ENCODE data around the gene GNAI1.

The GNAI1 gene

DNA sequence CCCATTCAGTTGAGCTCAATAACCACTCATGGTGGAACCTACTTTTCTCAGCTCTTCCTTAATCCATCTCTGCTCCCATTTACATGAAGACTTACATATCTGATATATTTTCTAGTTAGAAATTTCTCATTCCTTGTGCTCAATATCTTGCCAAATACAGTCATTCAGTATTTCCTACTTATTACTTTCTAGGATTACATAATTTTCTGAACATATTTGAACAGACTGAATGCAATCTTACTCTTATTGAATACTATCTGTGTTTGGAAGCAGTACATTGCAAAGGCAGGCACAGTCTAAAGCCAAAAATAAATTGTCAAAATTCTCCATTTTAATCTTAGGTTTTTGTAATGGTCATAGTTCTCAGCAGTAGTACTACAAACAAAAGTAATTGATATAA is 126.0 kb downstream of the GNAI1 start:
- H3K36me3 ChIP-seq: no peaks in the 10 kb centered on the region
- H3K9me3 ChIP-seq: no peaks in the 10 kb centered on the region
- DNase-seq: no peak
- no peaks in the 10 kb centered on the region for H3K27me3 ChIP-seq
- no peak overlapping the region for H3K27ac ChIP-seq
- no peak overlapping the region for H3K4me3 ChIP-seq
- TF ChIP-seq CTCF (IDR thresholded peaks at IDR 0.05): no peak
- peaks cover 0 to 21% (median 3%) of the 10 kb centered on the region in 4 donors for H3K4me1 ChIP-seq
- intact Hi-C loops (cut with DNase I; ENCODE audit: low total_unique reads): no loop called here

DNA sequence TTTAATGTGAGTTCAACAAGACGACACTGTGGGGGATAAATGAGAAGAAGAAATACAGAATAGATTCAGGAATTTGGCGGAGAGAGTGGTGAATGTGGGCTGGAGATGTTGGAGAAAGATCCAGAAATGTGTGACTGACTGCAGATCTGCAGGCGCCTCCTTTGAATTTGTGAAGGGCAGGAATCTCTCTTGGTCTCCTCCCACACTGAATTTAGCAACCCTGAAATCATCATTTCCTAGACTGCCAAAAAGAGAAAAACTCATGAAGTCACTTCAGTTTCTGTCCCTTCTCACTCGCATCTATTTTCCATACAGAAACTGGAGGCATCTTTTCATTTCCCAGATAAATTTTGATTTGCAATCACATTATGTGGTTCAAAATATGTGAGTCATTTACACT is 128.7 kb downstream of the GNAI1 start:
- Histone ChIP-seq H3K9me3 (no peaks in the 10 kb centered on the region), H3K27me3 (no peaks in the 10 kb centered on the region), H3K36me3 (no peaks in the 10 kb centered on the region), H3K4me1 (peaks cover 0 to 12% (median 3%) of the 10 kb centered on the region in 4 donors), H3K27ac (no peak overlapping the region), H3K4me3 (peak overlapping the region in 1 of 2 donors; percentile 6)
- no peak for TF ChIP-seq CTCF (IDR thresholded peaks at IDR 0.05)
- intact Hi-C loops (cut with DNase I; ENCODE audit: low total_unique reads): no loop called here
- no peak for DNase-seq

DNA sequence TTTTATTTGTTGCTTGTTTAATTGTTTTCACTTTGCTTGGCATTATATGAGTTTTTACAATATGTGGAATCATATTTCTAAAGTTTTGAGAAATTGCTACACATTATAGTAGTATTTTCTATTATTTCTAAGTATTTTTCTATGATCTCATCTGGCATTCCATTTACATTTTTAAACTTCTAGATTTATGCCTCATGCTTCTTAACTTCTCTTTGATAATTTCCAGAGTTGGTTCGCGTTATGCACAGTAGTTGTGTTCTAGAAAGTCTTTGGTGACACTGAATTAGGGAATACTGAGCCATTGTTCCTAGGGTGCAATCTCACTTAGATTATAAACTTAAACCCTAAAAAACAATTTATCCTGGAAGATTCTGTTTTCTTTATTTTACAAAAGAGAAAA is 129.2 kb downstream of the GNAI1 start:
- Histone ChIP-seq H3K27ac (no peak overlapping the region), H3K4me3 (no peak overlapping the region), H3K9me3 (no peaks in the 10 kb centered on the region), H3K27me3 (no peaks in the 10 kb centered on the region), H3K36me3 (no peaks in the 10 kb centered on the region), H3K4me1 (peaks cover 0 to 12% (median 3%) of the 10 kb centered on the region in 4 donors)
- intact Hi-C loops (cut with DNase I; ENCODE audit: low total_unique reads): no loop called here
- no peak for TF ChIP-seq CTCF (IDR thresholded peaks at IDR 0.05)
- no peak for DNase-seq

GRCh38 chr7:80264769-80265495 is 130.3 kb downstream of the GNAI1 start:
- H3K4me3 ChIP-seq: no peak overlapping the region
- H3K9me3 ChIP-seq: no peaks in the 10 kb centered on the region
- intact Hi-C loops (cut with DNase I; ENCODE audit: low total_unique reads): no loop called here
- TF ChIP-seq CTCF (IDR thresholded peaks at IDR 0.05): no peak
- no peak overlapping the region for H3K27ac ChIP-seq
- H3K27me3 ChIP-seq: no peaks in the 10 kb centered on the region
- no peak for DNase-seq
- H3K36me3 ChIP-seq: no peaks in the 10 kb centered on the region
- H3K4me1 ChIP-seq: peaks cover 0 to 12% (median 3%) of the 10 kb centered on the region in 4 donors

DNA sequence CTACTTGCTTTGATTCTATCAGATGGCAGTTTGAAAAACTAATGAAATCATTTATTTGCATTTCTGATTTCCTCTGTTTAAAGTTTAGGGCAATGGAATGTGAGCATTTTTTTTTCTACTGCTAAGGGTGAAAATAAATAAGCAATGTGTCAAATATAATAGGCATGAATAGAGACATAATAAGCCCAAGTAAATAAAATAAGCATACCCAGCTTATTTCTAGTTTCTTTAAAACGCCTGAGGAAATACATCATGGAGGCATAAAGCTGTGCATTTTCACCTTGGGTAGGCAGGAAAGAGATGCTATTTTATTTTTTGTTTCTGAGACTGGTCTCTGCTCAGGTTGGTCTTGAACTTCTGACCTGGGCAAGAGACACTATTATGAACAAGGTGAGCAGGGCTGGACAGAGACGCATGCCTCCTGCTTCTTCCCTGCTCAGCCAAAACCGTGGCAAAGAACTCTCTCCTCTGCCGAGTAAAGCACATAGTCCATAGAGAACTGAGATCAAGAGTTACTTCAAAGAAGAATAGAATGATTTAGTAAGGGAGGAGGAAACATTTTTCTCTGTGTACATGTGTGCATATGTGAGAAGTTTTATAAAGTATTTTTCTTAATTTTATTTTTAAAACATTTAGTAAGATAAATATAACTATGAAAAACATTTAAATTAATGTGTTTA is 138.1 kb downstream of the GNAI1 start:
- Histone ChIP-seq H3K36me3 (no peaks in the 10 kb centered on the region), H3K27me3 (no peaks in the 10 kb centered on the region), H3K4me1 (peaks cover 0 to 9% (median 3%) of the 10 kb centered on the region in 4 donors), H3K9me3 (no peaks in the 10 kb centered on the region), H3K27ac (no peak overlapping the region), H3K4me3 (no peak overlapping the region)
- no peak for DNase-seq
- no peak for TF ChIP-seq CTCF (IDR thresholded peaks at IDR 0.05)
- intact Hi-C loops (cut with DNase I; ENCODE audit: low total_unique reads): no loop called here

Data from tibial artery (tissue), 4 donors.